Heart left ventricle (tissue), 16 donors: ENCODE data around the gene NISCH. TPM values are rescaled to one million over a fixed set of nuclear protein-coding genes. Genes with fewer than 3 reads are reported as not detected.

ENCODE experiments used
- ATAC-seq, 4 donors: fragments of 200-7000 bp; cut with Tn5 transposase; one replicate each; pipeline ENCODE4 v1.9.1; 2020 to 2022; ENCODE audit warnings: moderate library complexity in 4 of 4, mild to moderate bottlenecking in 3 of 4, moderate number of reproducible peaks in 1 of 4
- DNase-seq, 5 donors: peaks; one replicate each; pipeline ENCODE4 v3.0.0-alpha.2; 2020
- H3K27ac ChIP-seq, 12 donors: fragments of 200-600 bp; sonication (generic) in 4 of 12; one replicate each; pipeline versions ENCODE4 v1.5.0 to v1.8.0; 2016 to 2022; ENCODE audit warnings: mild to moderate bottlenecking in 2 of 12
- H3K27me3 ChIP-seq, 9 donors: fragments of 200-600 bp; sonication (generic) in 2 of 9; one replicate each; pipeline versions ENCODE4 v1.5.1 to v1.8.0; 2016 to 2022; ENCODE audit warnings: mild to moderate bottlenecking in 3 of 9
- H3K36me3 ChIP-seq, 9 donors: fragments of 200-600 bp; sonication (generic) in 2 of 9; one replicate each; pipeline versions ENCODE4 v1.5.0 to v1.8.0; 2018 to 2022; ENCODE audit warnings: mild to moderate bottlenecking in 2 of 9
- H3K4me1 ChIP-seq, 12 donors: fragments of 200-600 bp; sonication (generic) in 4 of 12; one replicate each; pipeline versions ENCODE4 v1.5.0 to v1.8.0; 2016 to 2022; ENCODE audit warnings: mild to moderate bottlenecking in 3 of 12
- H3K4me3 ChIP-seq, 12 donors: fragments of 200-600 bp; sonication (generic) in 4 of 12; one replicate each; pipeline versions ENCODE4 v1.5.0 to v1.8.0; 2017 to 2022; ENCODE audit warnings: mild to moderate bottlenecking in 9 of 12, moderate library complexity in 4 of 12
- H3K9me3 ChIP-seq, 12 donors: fragments of 200-600 bp; sonication (generic) in 4 of 12; one replicate each; pipeline versions ENCODE4 v1.5.0 to v1.8.0; 2016 to 2022; ENCODE audit warnings: mild to moderate bottlenecking in 1 of 12
- CTCF ChIP-seq, 12 donors: fragments of 200-600 bp; sonication (generic) in 4 of 12; IDR thresholded peaks; one replicate each; pipeline versions ENCODE4 v1.5.0 to v1.8.0; 2018 to 2022; ENCODE audit warnings: antibody characterized with exemption in 12 of 12, mild to moderate bottlenecking in 5 of 12
- POLR2A ChIP-seq, 2 donors: fragments of 450-650 bp; IDR thresholded peaks; one replicate each; pipeline ENCODE4 v1.6.1; 2017; ENCODE audit warnings: antibody characterized with exemption in 2 of 2, mild to moderate bottlenecking in 2 of 2, moderate library complexity in 2 of 2
- WGBS, 4 donors: extraction: QIAGEN DNeasy Blood & Tissue Kit in 2 of 4; methylation state at CpG; one replicate each; pipeline versions ENCODE4 v1.1.5 to v1.1.7; 2013 to 2018; 5-methylcytosine and 5-hydroxymethylcytosine counted together
- intact Hi-C, 10 donors: fragments of 100-400 bp; cut with DNase I; formaldehyde crosslinking; loops; one replicate each; pipeline versions ENCODE4 v1.11.1 to v1.14.2; 2022
- polyA plus RNA-seq, 2 donors: library from polyadenylated mRNA; stranded (reverse); fragments of 200-250 nt; gene quantifications; one replicate each; pipeline ENCODE4 v1.2.3, GENCODE V29; 2013
- total RNA-seq, 9 donors: library from RNA; depleted of rRNA in 2 of 9; stranded (reverse); fragments of >200 nt in 2 of 9; fragmentation: NEBNext Ultra II Directional in 3 of 9; extraction: Animal tissue kit (Norgen Biotek cat#: 25700) in 3 of 9; gene quantifications; one replicate each; pipeline versions ENCODE4 v1.1.0 to v1.2.4, GENCODE V29; 2016 to 2023
- donor health status: ischemic (EF 13 %, LVEDD 7.1; RV severe dilation, severe dysfunction).
- donor health status: healthy with polysubstance abuse.
- donor health status: DM: no; HTN: yes; CAD: no.
- donor health status: DM: no; HTN: no; CAD: no.
- donor health status: ischemic (EF 25% LVEDD 6.9; RV normal size, moderate dysfunction).
- donor health status: ischemic (EF 25% LVEDD 5.7; RV mildly dilated, moderate dysfunction).
- donor health status: healthy.
- donor health status: DM: yes; HTN: yes; CAD: no.
- donor health status: ischemic (EF 35%, LVEDD 5.7; RV mildly dilated, moderate dysfunction).
- donor health status: nonischemic (EF 11% LVEDD 7.7; RV severe dilation, severe dysfunction).
- donor health status: DM: yes; HTN: yes; CAD: no.
- donor health status: PGD.
- donor health status: ischemic (EF 29% LVEDD 5.4; RV normal size, mild dysfunction).
- donor health status: nonischemic (EF 23%, LVEDD 6.1; RV moderate dilation, normal function).

The NISCH gene
- total and polyA plus RNA-seq, 11 donors = 28.8 to 56.2 (median 42.0) TPM

- TF ChIP-seq CTCF (IDR thresholded peaks at IDR 0.05) (no peak), POLR2A (IDR thresholded peaks at IDR 0.05) (no peak)
- no peak overlapping the region for H3K27ac ChIP-seq
- ATAC-seq = no peak
- no peak overlapping the region for H3K4me3 ChIP-seq
- intact Hi-C loops = no loop called here
- H3K4me1 ChIP-seq = no peaks in the 10 kb centered on the region
- 86 to 92% (median 88%) methylated on average over 17 to 27 of the region's 27 CpGs for WGBS, 4 donors
- H3K9me3 ChIP-seq = no peaks in the 10 kb centered on the region
- DNase-seq = no peak
- peaks cover 0 to 96% (median 4%) of the 10 kb centered on the region in 9 donors for H3K36me3 ChIP-seq
- H3K27me3 ChIP-seq = no peaks in the 10 kb centered on the region
Measured at GRCh38 chr3:52506266-52506966, 51.0 kb downstream of the NISCH start.

- Histone ChIP-seq H3K9me3 (no peaks in the 10 kb centered on the region), H3K27me3 (no peaks in the 10 kb centered on the region), H3K36me3 (peaks cover 0 to 98% (median 4%) of the 10 kb centered on the region in 9 donors), H3K4me1 (no peaks in the 10 kb centered on the region), H3K4me3 (no peak overlapping the region), H3K27ac (no peak overlapping the region)
- DNase-seq (no peak), ATAC-seq (no peak)
- intact Hi-C loops = no loop called here
- no peak for TF ChIP-seq POLR2A (IDR thresholded peaks at IDR 0.05)
- WGBS, 4 donors = 83 to 90% (median 87%) methylated on average over 5 of the region's 5 CpGs
Measured at GRCh38 chr3:52507359-52507758, 52.0 kb downstream of the NISCH start.

- ATAC-seq (no peak), DNase-seq (no peak)
- Histone ChIP-seq H3K9me3 (no peaks in the 10 kb centered on the region), H3K27ac (no peak overlapping the region), H3K4me1 (no peaks in the 10 kb centered on the region), H3K27me3 (no peaks in the 10 kb centered on the region), H3K4me3 (no peak overlapping the region), H3K36me3 (peaks cover 0 to 99% (median 4%) of the 10 kb centered on the region in 9 donors)
- TF ChIP-seq POLR2A (IDR thresholded peaks at IDR 0.05) = no peak
- no peak for TF ChIP-seq CTCF (IDR thresholded peaks at IDR 0.05)
- WGBS, 4 donors = 75 to 79% (median 78%) methylated on average over 6 to 12 of the region's 12 CpGs
- intact Hi-C loops = no loop called here
Measured at GRCh38 chr3:52509753-52510328, 54.4 kb downstream of the NISCH start.

- TF ChIP-seq POLR2A (IDR thresholded peaks at IDR 0.05) (no peak), CTCF (IDR thresholded peaks at IDR 0.05) (no peak)
- intact Hi-C loops = no loop called here
- peaks cover 0 to 98% (median 6%) of the 10 kb centered on the region in 9 donors for H3K36me3 ChIP-seq
- ATAC-seq (no peak), DNase-seq (no peak)
- no peak overlapping the region for H3K4me3 ChIP-seq
- no peak overlapping the region for H3K27ac ChIP-seq
- WGBS, 4 donors = 86 to 94% (median 91%) methylated on average over 7 of the region's 7 CpGs
- H3K4me1 ChIP-seq = peaks cover 0 to 4% (median 0%) of the 10 kb centered on the region in 12 donors
- no peaks in the 10 kb centered on the region for H3K27me3 ChIP-seq
- H3K9me3 ChIP-seq = no peaks in the 10 kb centered on the region
Measured at GRCh38 chr3:52511509-52511908, 56.1 kb downstream of the NISCH start.
